ENCODE data around the gene FARP2. TPM values are rescaled to one million over a fixed set of nuclear protein-coding genes. Genes with fewer than 3 reads are reported as not detected.

FARP2 gene
- total and polyA plus RNA-seq, 2 of the 13 experiments (the other 11 are each of a cell fraction or from before 2014, with no cell fraction given), result 28.0 to 45.4 TPM

DNA sequence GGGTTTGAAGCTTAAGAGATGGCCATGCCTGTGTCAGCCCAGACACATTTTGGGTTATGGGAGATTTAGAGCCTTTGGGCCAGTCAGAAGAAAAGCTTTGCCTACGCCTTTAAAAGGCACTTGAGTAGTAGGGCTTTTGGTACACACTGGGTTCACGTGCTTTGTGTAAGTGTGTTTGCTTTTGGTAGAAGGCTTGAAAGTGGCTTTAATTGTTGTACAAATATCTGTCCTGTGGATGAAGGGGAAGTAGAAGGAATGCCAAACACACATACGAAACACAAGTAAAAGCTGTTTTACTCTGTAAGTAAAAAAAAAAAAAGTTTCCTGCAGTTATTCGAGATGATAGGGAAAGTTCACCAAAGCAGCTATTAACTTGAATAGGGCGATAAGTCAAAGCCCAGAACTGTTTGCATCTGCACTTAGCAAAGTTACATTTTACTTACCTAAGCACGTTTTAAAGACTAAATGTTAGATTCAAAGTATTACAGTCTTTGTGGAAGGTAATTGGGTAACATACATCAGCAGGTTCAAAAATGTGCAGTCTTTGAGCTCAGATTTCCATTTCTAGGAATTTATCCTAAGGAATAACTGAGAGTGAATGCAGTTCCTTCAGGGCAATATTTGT, 76.9 kb downstream of the FARP2 start (continued):
- TF ChIP-seq KLF11 (CRISPR knock-in tag; IDR thresholded peaks at IDR 0.05) (0 out of 2 replicates have a peak, but pooled peaks have one; percentile 15), ZNF556 (CRISPR knock-in tag; IDR thresholded peaks at IDR 0.05; ENCODE audit: borderline replicate concordance) (no peak; the same call in 1 of the 2 replicates), SOX5 (CRISPR knock-in tag; IDR thresholded peaks at IDR 0.05; ENCODE audit: borderline replicate concordance) (peak; percentile 95), HOXA5 (CRISPR knock-in tag; IDR thresholded peaks at IDR 0.05) (peak; percentile 87), STAT5B (CRISPR knock-in tag; IDR thresholded peaks at IDR 0.05) (no peak), MXI1 (IDR thresholded peaks at IDR 0.05; ENCODE audit: borderline replicate concordance, low read depth, low read length) (peak; percentile 39; the same call in 1 of the 3 replicates), RFXAP (CRISPR knock-in tag; IDR thresholded peaks at IDR 0.05; ENCODE audit: borderline replicate concordance) (0 out of 2 replicates have a peak, but pooled peaks have one; percentile 58), ZNF382 (CRISPR knock-in tag; IDR thresholded peaks at IDR 0.05; ENCODE audit: borderline replicate concordance) (no peak), ZNF569 (CRISPR knock-in tag; IDR thresholded peaks at IDR 0.05; ENCODE audit: borderline replicate concordance) (no peak)
- TF ChIP-seq, protein P1, sequence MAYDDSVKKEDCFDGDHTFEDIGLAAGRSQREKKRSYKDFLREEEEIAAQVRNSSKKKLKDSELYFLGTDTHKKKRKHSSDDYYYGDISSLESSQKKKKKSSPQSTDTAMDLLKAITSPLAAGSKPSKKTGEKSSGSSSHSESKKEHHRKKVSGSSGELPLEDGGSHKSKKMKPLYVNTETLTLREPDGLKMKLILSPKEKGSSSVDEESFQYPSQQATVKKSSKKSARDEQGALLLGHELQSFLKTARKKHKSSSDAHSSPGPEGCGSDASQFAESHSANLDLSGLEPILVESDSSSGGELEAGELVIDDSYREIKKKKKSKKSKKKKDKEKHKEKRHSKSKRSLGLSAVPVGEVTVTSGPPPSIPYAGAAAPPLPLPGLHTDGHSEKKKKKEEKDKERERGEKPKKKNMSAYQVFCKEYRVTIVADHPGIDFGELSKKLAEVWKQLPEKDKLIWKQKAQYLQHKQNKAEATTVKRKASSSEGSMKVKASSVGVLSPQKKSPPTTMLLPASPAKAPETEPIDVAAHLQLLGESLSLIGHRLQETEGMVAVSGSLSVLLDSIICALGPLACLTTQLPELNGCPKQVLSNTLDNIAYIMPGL (CRISPR knock-in tag; IDR thresholded peaks at IDR 0.05; ENCODE audit: borderline replicate concordance in 1 of 2, low read depth in 1 of 2), result no peak; a peak in 1 of 4 replicates
- TF ChIP-seq, protein P2, sequence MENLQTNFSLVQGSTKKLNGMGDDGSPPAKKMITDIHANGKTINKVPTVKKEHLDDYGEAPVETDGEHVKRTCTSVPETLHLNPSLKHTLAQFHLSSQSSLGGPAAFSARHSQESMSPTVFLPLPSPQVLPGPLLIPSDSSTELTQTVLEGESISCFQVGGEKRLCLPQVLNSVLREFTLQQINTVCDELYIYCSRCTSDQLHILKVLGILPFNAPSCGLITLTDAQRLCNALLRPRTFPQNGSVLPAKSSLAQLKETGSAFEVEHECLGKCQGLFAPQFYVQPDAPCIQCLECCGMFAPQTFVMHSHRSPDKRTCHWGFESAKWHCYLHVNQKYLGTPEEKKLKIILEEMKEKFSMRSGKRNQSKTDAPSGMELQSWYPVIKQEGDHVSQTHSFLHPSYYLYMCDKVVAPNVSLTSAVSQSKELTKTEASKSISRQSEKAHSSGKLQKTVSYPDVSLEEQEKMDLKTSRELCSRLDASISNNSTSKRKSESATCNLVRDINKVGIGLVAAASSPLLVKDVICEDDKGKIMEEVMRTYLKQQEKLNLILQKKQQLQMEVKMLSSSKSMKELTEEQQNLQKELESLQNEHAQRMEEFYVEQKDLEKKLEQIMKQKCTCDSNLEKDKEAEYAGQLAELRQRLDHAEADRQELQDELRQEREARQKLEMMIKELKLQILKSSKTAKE (CRISPR knock-in tag; IDR thresholded peaks at IDR 0.05; ENCODE audit: borderline replicate concordance), result no peak
- TF ChIP-seq, protein P3, sequence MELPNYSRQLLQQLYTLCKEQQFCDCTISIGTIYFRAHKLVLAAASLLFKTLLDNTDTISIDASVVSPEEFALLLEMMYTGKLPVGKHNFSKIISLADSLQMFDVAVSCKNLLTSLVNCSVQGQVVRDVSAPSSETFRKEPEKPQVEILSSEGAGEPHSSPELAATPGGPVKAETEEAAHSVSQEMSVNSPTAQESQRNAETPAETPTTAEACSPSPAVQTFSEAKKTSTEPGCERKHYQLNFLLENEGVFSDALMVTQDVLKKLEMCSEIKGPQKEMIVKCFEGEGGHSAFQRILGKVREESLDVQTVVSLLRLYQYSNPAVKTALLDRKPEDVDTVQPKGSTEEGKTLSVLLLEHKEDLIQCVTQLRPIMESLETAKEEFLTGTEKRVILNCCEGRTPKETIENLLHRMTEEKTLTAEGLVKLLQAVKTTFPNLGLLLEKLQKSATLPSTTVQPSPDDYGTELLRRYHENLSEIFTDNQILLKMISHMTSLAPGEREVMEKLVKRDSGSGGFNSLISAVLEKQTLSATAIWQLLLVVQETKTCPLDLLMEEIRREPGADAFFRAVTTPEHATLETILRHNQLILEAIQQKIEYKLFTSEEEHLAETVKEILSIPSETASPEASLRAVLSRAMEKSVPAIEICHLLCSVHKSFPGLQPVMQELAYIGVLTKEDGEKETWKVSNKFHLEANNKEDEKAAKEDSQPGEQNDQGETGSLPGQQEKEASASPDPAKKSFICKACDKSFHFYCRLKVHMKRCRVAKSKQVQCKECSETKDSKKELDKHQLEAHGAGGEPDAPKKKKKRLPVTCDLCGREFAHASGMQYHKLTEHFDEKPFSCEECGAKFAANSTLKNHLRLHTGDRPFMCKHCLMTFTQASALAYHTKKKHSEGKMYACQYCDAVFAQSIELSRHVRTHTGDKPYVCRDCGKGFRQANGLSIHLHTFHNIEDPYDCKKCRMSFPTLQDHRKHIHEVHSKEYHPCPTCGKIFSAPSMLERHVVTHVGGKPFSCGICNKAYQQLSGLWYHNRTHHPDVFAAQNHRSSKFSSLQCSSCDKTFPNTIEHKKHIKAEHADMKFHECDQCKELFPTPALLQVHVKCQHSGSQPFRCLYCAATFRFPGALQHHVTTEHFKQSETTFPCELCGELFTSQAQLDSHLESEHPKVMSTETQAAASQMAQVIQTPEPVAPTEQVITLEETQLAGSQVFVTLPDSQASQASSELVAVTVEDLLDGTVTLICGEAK (IDR thresholded peaks at IDR 0.05), result no peak
- TF ChIP-seq, protein P3 (CRISPR knock-in tag; IDR thresholded peaks at IDR 0.05), result no peak

All from HepG2 (cell line).